Jurkat, Clone E6-1 (cell line): Measurements from ENCODE around the gene HRH2.

Experiments
- DNase-seq: peaks from one replicate; pipeline ENCODE4 v3.0.0-alpha.2; 2011; ENCODE audit warnings: low read depth, low spot score
- H3K4me3 ChIP-seq: 2 replicates; pipeline ENCODE4 v1.5.1; 2011; ENCODE audit warnings: mild to moderate bottlenecking, low read length, control low read depth, moderate library complexity

HRH2 gene

GRCh38 chr5:175670372-175670771, 12.5 kb downstream of the HRH2 start:
- DNase-seq: no peak
- no peak overlapping the region for H3K4me3 ChIP-seq

- no peak for DNase-seq
- H3K4me3 ChIP-seq: no peak overlapping the region
Measured at GRCh38 chr5:175671013-175671412, 13.1 kb downstream of the HRH2 start.

GRCh38 chr5:175672976-175673648, 15.2 kb downstream of the HRH2 start:
- no peak overlapping the region for H3K4me3 ChIP-seq
- no peak for DNase-seq

GRCh38 chr5:175674731-175675346, 17.0 kb downstream of the HRH2 start:
- no peak for DNase-seq
- H3K4me3 ChIP-seq: no peak overlapping the region

GRCh38 chr5:175675873-175676272, 18.0 kb downstream of the HRH2 start:
- H3K4me3 ChIP-seq: no peak overlapping the region
- no peak for DNase-seq

GRCh38 chr5:175677571-175677970, 19.7 kb downstream of the HRH2 start:
- no peak overlapping the region for H3K4me3 ChIP-seq
- no peak for DNase-seq

GRCh38 chr5:175678074-175678473, 20.2 kb downstream of the HRH2 start:
- no peak for DNase-seq
- no peak overlapping the region for H3K4me3 ChIP-seq

- DNase-seq: no peak
- H3K4me3 ChIP-seq: no peak overlapping the region
Measured at GRCh38 chr5:175679411-175679810, 21.5 kb downstream of the HRH2 start.

- no peak overlapping the region for H3K4me3 ChIP-seq
- no peak for DNase-seq
Measured at GRCh38 chr5:175680020-175680419, 22.1 kb downstream of the HRH2 start.

- no peak overlapping the region for H3K4me3 ChIP-seq
- no peak for DNase-seq
Measured at GRCh38 chr5:175680463-175680862, 22.6 kb downstream of the HRH2 start.

- H3K4me3 ChIP-seq: no peak overlapping the region
- no peak for DNase-seq
Measured at GRCh38 chr5:175681045-175681967, 23.4 kb downstream of the HRH2 start.

- no peak for DNase-seq
- no peak overlapping the region for H3K4me3 ChIP-seq
Measured at GRCh38 chr5:175681968-175682340, 24.1 kb downstream of the HRH2 start.

GRCh38 chr5:175682664-175683063, 24.8 kb downstream of the HRH2 start:
- DNase-seq: no peak
- no peak overlapping the region for H3K4me3 ChIP-seq

- H3K4me3 ChIP-seq: no peak overlapping the region
- DNase-seq: no peak
Measured at GRCh38 chr5:175683231-175683630, 25.4 kb downstream of the HRH2 start.

- peak; percentile 25 for DNase-seq
Measured at GRCh38 chr5:175683921-175684320, 26.1 kb downstream of the HRH2 start.

GRCh38 chr5:175684931-175685330, 27.1 kb downstream of the HRH2 start:
- no peak overlapping the region for H3K4me3 ChIP-seq
- no peak for DNase-seq

More at GRCh38 chr5:175683921-175684320, 26.1 kb downstream of the HRH2 start:
- H3K4me3 ChIP-seq: no peak overlapping the region

GRCh38 chr5:175685701-175686350, 28.0 kb downstream of the HRH2 start:
- no peak overlapping the region for H3K4me3 ChIP-seq
- DNase-seq: no peak

- H3K4me3 ChIP-seq: no peak overlapping the region
- DNase-seq: no peak
Measured at GRCh38 chr5:175686396-175686795, 28.5 kb downstream of the HRH2 start.

GRCh38 chr5:175686826-175687225, 29.0 kb downstream of the HRH2 start:
- H3K4me3 ChIP-seq: no peak overlapping the region
- DNase-seq: no peak
